ENCODE results near the gene GSTCD.
"Not testable (repeated sequence)": the region's sequence is repeated elsewhere in the genome, so short reads cannot be mapped to it uniquely, and the experiment has no call there.

Gene GSTCD

GRCh38 chr4:105714071-105714521 lies 5.5 kb downstream of the GSTCD start:
- no peak overlapping the region for H3K27ac ChIP-seq
- H4K20me1 ChIP-seq: peaks cover 6% of the 10 kb centered on the region; the same call in 1 of the 2 replicates
- peak overlapping the region; percentile 55 for H3K4me2 ChIP-seq
- H3K4me3 ChIP-seq: no peak overlapping the region
- peaks cover 26% of the 10 kb centered on the region for H3K4me1 ChIP-seq
- no peaks in the 10 kb centered on the region for H3K9me3 ChIP-seq
- H3K36me3 ChIP-seq: peaks cover 11% of the 10 kb centered on the region; the same call in 1 of the 2 replicates
- H3K9ac ChIP-seq: no peak overlapping the region
- no peaks in the 10 kb centered on the region for H3K27me3 ChIP-seq
- no peak for TF ChIP-seq Cebpa-rat (IDR thresholded peaks at IDR 0.05)

- H4K20me1 ChIP-seq: peaks cover 6% of the 10 kb centered on the region; the same call in 1 of the 2 replicates
- H3K4me3 ChIP-seq: no peak overlapping the region
- H3K9me3 ChIP-seq: no peaks in the 10 kb centered on the region
- H3K4me2 ChIP-seq: peak overlapping the region; percentile 6; the same call in 1 of the 2 replicates
- peaks cover 18% of the 10 kb centered on the region for H3K4me1 ChIP-seq
- TF ChIP-seq Cebpa-rat (IDR thresholded peaks at IDR 0.05): no peak
- H3K9ac ChIP-seq: no peak overlapping the region
- H3K27me3 ChIP-seq: no peaks in the 10 kb centered on the region
- no peak overlapping the region for H3K27ac ChIP-seq
- H3K36me3 ChIP-seq: peaks cover 19% of the 10 kb centered on the region; the same call in 1 of the 2 replicates
These were observed 6.3 kb downstream of the GSTCD start for GRCh38 chr4:105714932-105715331.

- Histone ChIP-seq H3K9me3 (no peaks in the 10 kb centered on the region), H4K20me1 (peaks cover 6% of the 10 kb centered on the region; the same call in 1 of the 2 replicates), H3K9ac (no peak overlapping the region), H3K27ac (no peak overlapping the region), H3K4me2 (no peak overlapping the region), H3K4me1 (peaks cover 10% of the 10 kb centered on the region), H3K4me3 (no peak overlapping the region), H3K27me3 (no peaks in the 10 kb centered on the region), H3K36me3 (peaks cover 23% of the 10 kb centered on the region; the same call in 1 of the 2 replicates)
- TF ChIP-seq Cebpa-rat (IDR thresholded peaks at IDR 0.05): no peak
These were observed 7.2 kb downstream of the GSTCD start for GRCh38 chr4:105715692-105716278.

- Histone ChIP-seq H3K27me3 (no peaks in the 10 kb centered on the region), H3K9ac (no peak overlapping the region), H3K4me1 (peaks cover 5% of the 10 kb centered on the region), H3K9me3 (no peaks in the 10 kb centered on the region), H3K36me3 (peaks cover 23% of the 10 kb centered on the region; the same call in 1 of the 2 replicates), H3K4me3 (no peak overlapping the region), H3K4me2 (no peak overlapping the region), H3K27ac (no peak overlapping the region), H4K20me1 (peaks cover 6% of the 10 kb centered on the region; the same call in 1 of the 2 replicates)
- TF ChIP-seq Cebpa-rat (IDR thresholded peaks at IDR 0.05): no peak
These were observed 10.6 kb downstream of the GSTCD start for GRCh38 chr4:105719204-105719603.

- no peaks in the 10 kb centered on the region for H4K20me1 ChIP-seq
- no peak overlapping the region for H3K9ac ChIP-seq
- no peak for TF ChIP-seq Cebpa-rat (IDR thresholded peaks at IDR 0.05)
- H3K27ac ChIP-seq: no peak overlapping the region
- no peaks in the 10 kb centered on the region for H3K4me1 ChIP-seq
- H3K27me3 ChIP-seq: no peaks in the 10 kb centered on the region
- H3K36me3 ChIP-seq: peaks cover 24% of the 10 kb centered on the region; the same call in 1 of the 2 replicates
- H3K4me2 ChIP-seq: no peak overlapping the region
- peaks cover 9% of the 10 kb centered on the region for H3K9me3 ChIP-seq
- H3K4me3 ChIP-seq: no peak overlapping the region
These were observed 17.0 kb downstream of the GSTCD start for GRCh38 chr4:105725623-105726022.

- H3K4me2 ChIP-seq, H4K20me1 ChIP-seq, H3K27me3 ChIP-seq, H3K4me1 ChIP-seq, H3K4me3 ChIP-seq, H3K9ac ChIP-seq, H3K9me3 ChIP-seq, H3K27ac ChIP-seq: not testable (repeated sequence)
- H3K36me3 ChIP-seq: peaks cover 33% of the 10 kb centered on the region; the same call in 1 of the 2 replicates
These were observed 21.3 kb downstream of the GSTCD start for GRCh38 chr4:105729895-105730294.

- H3K27me3 ChIP-seq, H3K4me3 ChIP-seq, H3K9ac ChIP-seq, H4K20me1 ChIP-seq, H3K27ac ChIP-seq, H3K4me2 ChIP-seq, H3K4me1 ChIP-seq: not testable (repeated sequence)
- Histone ChIP-seq H3K9me3 (peaks cover 25% of the 10 kb centered on the region), H3K36me3 (peaks cover 33% of the 10 kb centered on the region)
These were observed 26.6 kb downstream of the GSTCD start for GRCh38 chr4:105735217-105735616.

- Histone ChIP-seq H3K9me3 (peaks cover 16% of the 10 kb centered on the region), H3K27ac (no peak overlapping the region), H3K36me3 (peaks cover 21% of the 10 kb centered on the region), H3K4me3 (no peak overlapping the region), H3K9ac (no peak overlapping the region), H3K4me2 (no peak overlapping the region), H3K4me1 (no peaks in the 10 kb centered on the region), H3K27me3 (no peaks in the 10 kb centered on the region), H4K20me1 (no peaks in the 10 kb centered on the region)
- TF ChIP-seq Cebpa-rat (IDR thresholded peaks at IDR 0.05): no peak
These were observed 33.0 kb downstream of the GSTCD start for GRCh38 chr4:105741548-105741947.

GRCh38 chr4:105748222-105748621 lies 39.6 kb downstream of the GSTCD start:
- no peak for TF ChIP-seq Cebpa-rat (IDR thresholded peaks at IDR 0.05)
- H3K4me2 ChIP-seq: no peak overlapping the region

GRCh38 chr4:105751718-105752299 lies 43.2 kb downstream of the GSTCD start:
- Histone ChIP-seq H3K9me3 (no peaks in the 10 kb centered on the region), H3K27me3 (no peaks in the 10 kb centered on the region), H3K4me3 (no peak overlapping the region), H3K36me3 (no peaks in the 10 kb centered on the region), H3K9ac (no peak overlapping the region), H3K4me2 (no peak overlapping the region), H3K27ac (no peak overlapping the region), H3K4me1 (no peaks in the 10 kb centered on the region), H4K20me1 (no peaks in the 10 kb centered on the region)
- no peak for TF ChIP-seq Cebpa-rat (IDR thresholded peaks at IDR 0.05)

More at GRCh38 chr4:105748222-105748621, 39.6 kb downstream of the GSTCD start:
- no peaks in the 10 kb centered on the region for H3K9me3 ChIP-seq
- H3K27ac ChIP-seq: no peak overlapping the region
- no peaks in the 10 kb centered on the region for H3K4me1 ChIP-seq
- H3K9ac ChIP-seq: no peak overlapping the region
- H4K20me1 ChIP-seq: no peaks in the 10 kb centered on the region
- H3K4me3 ChIP-seq: no peak overlapping the region
- no peaks in the 10 kb centered on the region for H3K27me3 ChIP-seq
- no peaks in the 10 kb centered on the region for H3K36me3 ChIP-seq

Measured in BLaER1 (cell line).